Epidermal melanocyte (primary cell): Measurements from ENCODE around the gene WFDC1.

Experiments used
- DNase-seq: peaks from one replicate; pipeline ENCODE4 v3.0.0; 2011; ENCODE audit warnings: low spot score; ENCODE audit not compliant: insufficient read length

WFDC1 gene

GRCh38 chr16:84272740-84273320 lies 21.8 kb upstream of the WFDC1 start:
- no peak for DNase-seq

DNA sequence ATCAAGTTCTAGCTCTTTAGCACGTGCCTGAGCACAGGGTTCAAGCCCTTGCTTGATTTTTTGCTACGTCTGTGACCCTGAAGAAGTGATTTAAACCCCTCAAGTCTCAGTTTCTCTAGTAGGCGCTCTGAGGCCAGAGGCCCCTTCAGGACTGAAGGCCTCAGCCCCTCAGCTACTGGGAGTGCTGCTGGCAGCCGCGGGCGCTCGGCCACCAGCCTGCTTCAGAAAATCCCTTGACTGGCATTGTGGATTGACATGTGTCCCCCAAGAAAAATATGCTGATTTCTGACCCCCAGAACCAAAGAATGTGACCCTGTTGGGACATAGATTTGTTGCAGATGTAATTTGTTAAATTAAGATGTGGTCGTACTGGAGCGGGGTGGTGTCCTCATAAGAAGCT lies 20.2 kb upstream of the WFDC1 start:
- no peak for DNase-seq

DNA sequence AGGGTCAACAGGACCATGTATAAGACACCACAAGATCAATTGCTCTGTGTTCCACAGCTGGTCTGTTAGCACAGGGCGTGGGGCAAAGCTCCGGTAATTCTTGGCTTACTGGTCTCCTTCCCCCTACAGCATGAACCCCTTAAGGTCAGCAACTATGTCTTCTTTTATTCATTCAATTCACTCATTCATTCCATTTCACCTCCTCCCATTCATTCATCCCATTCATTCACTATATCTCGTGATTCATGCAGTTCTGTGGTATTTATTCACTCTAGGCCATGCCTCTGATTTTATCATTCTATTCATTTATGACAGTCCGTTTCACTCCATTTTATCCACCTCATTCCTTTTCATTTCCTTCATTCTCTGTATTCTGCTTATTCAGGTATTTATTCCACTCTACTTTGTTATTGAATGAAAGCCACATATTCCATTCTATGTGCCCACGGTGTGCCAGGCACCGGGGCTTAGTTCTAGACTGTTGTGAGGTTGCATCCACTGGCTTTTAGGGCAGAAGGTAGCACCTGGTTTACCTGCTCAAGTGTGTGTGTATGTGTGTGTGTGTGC lies 19.0 kb upstream of the WFDC1 start:
- no peak for DNase-seq

DNA sequence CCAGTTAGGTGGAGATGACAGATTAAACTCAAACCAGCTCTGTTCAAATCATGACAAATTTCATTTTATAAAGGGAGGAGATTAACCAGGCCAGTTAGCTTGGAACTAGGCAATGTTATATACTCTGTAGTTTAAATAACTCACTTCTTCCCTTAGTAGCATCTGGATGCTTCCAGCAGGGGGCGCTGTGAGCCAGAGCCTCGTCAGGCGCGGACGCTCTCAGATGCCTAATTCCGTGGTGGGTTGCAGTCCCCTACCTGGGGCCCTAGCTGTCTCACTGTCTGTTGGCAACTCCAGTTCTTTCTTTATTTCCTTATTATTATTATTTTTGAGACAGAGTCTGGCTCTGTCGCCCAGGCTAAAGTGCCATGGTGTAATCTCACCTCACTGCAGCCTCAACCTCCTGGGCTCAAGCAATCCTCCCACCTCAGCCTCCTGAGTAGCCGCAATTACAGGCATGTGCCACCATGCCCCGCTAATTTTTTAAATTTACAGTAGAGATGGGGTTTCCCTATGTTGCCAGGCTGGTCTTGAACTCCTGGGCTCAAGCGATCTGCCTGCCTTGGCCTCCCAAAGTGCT lies 17.3 kb upstream of the WFDC1 start:
- DNase-seq = no peak

DNA sequence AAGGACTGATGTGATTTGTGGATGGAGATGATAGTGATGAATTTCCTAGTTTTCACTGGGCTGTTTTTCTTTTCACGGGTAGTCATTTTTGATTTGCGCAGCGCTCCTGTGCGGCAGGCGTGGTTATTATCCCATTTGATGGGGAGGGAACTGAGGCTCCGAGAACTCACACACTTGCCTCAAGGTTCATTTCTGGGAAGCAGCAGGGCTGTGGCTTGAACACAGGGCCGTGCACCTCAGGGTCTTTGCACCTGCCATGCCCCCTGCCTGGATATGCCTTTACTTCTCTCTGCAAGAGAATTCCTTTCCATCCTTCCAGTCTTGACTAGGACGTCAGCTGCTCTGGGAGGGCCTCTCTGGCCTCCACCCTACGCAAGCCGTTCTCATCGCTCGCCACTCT lies 16.3 kb upstream of the WFDC1 start:
- no peak for DNase-seq

- DNase-seq = no peak
Observed at GRCh38 chr16:84278968-84279367, 15.7 kb upstream of the WFDC1 start.

DNA sequence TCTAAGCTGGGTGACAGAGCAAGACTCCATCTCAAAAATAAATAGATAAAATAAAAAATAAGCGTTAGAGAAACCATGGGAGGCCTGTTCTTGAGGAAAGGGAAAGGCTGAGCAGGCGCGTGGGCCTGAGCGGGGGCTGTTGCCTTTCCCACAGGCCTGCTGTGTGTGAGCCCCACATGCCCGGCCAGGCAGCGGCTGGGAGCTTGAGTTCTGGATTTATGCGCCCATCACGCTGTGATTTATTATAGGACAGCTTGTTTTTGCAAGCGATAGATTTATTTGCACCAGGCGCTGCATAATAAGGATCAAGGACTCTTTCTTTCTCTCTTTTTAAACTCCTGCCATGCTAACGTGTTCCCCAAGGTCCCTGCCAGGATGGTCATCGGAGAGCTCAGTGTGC lies 14.8 kb upstream of the WFDC1 start:
- no peak for DNase-seq

- no peak for DNase-seq
Observed at GRCh38 chr16:84281074-84281473, 13.6 kb upstream of the WFDC1 start.

DNA sequence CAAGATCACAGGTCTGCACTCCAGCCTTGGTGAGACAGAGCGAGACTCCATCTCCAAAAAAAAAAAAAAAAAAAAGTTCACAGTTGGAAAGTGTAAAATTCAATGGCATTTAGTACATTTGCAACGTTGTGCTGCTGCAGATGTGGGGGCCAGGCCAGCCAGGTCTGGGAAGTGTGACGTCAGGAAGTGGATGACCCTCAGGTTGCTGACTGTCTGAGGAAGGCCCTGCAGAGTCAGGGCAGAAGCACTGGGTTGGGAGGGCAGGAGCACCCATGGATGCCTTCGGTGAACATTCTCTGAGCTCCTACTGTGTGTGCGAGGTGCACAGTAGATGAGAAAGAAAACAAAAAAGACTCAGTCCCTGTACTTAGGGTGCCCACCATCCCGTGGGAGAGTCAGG lies 12.1 kb upstream of the WFDC1 start:
- no peak for DNase-seq

GRCh38 chr16:84283314-84284153 lies 11.1 kb upstream of the WFDC1 start:
- no peak for DNase-seq

DNA sequence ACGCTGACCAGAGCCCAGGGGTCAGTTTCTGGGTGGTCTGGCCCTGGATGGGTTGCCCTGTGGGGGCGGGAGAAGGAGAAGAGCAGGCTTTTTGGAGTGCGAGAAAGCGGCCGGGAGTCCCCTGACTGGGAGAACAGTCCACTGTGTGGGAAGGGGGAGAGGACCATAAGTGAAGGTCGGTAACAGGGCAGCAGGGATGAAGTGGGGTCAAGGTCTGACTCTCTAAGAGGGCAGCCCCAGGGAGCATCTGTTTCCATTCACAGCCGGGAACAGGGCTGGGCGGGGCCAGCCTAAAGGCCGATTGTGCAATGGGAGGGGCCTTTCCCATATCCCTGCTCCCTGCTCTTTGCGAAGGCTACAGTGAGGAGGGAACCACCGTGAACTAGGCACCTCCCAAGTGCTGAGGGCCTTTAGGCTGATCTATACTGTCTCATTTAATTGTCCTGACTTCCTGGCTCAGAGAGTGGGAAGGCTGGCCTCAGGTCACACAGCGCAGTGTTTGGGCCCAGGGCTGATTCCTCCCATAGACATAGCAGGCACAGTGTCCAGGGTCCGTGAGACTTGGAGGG lies 10.4 kb upstream of the WFDC1 start:
- DNase-seq = peak; percentile 29

- no peak for DNase-seq
Observed at GRCh38 chr16:84286578-84287240, 8.0 kb upstream of the WFDC1 start.

- DNase-seq = no peak
Observed at GRCh38 chr16:84288902-84289301, 5.8 kb upstream of the WFDC1 start.

- no peak for DNase-seq
Observed at GRCh38 chr16:84291226-84291625, 3.5 kb upstream of the WFDC1 start.

DNA sequence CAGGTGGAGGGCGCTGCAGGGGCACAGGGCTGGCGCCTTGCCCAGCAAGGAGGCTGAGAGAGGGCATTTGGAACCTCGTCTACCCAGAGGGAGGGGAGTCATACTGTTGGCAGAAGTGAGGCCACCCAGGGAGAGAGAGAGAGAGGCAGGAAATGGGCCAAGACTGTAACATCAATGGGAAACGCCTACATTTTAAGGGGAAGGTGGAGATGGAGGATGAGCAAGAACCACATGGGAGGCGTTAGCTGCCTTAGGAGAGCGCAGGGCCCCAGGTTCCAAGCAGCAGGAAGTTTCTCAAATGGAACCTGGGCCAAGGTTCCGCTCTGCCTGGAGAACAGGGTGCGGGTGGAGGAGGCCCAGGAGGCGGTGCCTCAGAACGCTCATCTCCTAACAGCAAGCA lies 2.7 kb upstream of the WFDC1 start:
- DNase-seq = no peak

GRCh38 chr16:84293406-84293805 lies 1.3 kb upstream of the WFDC1 start:
- no peak for DNase-seq

- no peak for DNase-seq
Observed at GRCh38 chr16:84294117-84294516, 561 bp upstream of the WFDC1 start.

DNA sequence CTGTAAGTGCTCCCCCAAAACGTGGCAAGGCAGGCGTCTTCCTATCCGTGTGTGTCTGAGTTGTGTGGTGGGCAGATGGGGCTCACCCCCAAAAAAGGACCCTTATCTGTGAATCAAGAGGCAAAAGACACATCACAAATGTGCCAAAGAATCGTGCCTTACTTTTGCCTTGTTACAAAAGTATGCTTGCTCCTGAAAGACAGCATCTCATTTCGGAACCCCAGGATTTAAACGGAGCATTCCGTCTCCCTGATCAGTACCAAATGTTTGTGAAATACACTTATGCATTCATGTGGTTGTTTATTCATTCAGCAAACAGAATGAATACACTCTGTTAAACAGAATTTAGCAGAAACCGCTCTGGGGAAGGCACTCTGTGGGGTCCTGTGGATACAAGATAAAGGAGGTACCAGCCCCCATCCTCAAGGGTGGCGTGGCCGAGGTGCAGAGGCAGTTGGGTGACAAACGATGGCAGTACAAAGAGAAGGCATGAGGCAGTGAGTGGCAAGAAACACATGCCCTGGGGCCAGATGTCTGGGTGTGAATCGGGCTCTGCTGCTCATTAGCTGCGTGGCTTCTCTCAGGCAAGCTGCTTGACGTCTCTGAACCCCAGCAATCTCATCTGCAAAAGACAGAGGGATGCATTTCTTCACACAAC lies 654 bp downstream of the WFDC1 start:
- DNase-seq = no peak

DNA sequence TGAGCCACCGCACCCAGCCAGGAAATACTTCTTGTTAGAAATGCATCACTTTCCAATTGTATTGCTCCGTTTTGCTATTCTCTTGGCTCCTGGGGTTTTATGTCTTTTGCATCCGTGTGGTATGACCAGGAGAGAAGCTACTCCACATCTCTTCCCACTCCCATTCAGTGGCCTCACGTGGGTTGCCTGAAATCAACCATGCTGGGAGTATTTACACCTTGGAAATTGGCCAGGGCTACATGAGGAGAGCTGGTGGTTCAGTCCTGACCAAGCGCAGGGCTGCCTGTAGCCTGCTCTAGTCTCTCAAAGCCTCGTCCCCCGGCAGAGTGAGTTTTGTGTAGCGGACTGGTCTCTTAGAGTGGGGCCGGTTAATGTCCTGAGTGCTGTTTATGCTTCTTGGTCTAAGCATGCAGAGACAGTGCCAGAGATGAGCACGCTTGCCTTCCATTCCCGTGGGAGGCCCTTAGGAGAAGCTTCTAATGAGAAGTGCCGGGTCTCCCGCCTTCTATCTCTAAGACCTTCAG lies 3.8 kb downstream of the WFDC1 start:
- no peak for DNase-seq

- DNase-seq = no peak
Observed at GRCh38 chr16:84299734-84300440, 5.2 kb downstream of the WFDC1 start.
